ENCODE data around the gene CTAGE1.
"Not testable (repeated sequence)": the region's sequence is repeated elsewhere in the genome, so short reads cannot be mapped to it uniquely, and the experiment has no call there.

CTAGE1 gene

GRCh38 chr18:22434973-22435608, 17.4 kb upstream of the CTAGE1 start:
- no peak for DNase-seq (ENCODE audit: low read depth in 2 of 2)

DNA sequence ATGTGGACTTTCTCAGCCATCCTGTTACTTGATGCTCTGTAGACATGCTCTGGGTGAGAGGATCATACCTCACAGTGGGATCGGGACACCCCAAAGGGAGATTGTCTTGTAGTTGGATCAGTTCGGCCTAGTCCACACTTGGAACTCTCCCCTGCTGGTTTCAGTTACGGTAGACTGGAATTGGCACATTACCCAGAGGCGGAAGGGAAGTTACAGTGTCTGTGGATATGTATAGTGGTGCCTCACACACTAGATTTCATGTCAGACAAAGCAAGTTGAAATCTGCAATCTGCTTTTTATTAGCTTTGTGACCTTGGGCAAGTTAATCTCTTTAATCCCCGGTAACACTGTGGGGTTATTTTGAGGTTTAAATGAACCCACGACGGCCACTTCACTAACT, 16.2 kb upstream of the CTAGE1 start:
- DNase-seq (ENCODE audit: low read depth in 2 of 2) = no peak

DNA sequence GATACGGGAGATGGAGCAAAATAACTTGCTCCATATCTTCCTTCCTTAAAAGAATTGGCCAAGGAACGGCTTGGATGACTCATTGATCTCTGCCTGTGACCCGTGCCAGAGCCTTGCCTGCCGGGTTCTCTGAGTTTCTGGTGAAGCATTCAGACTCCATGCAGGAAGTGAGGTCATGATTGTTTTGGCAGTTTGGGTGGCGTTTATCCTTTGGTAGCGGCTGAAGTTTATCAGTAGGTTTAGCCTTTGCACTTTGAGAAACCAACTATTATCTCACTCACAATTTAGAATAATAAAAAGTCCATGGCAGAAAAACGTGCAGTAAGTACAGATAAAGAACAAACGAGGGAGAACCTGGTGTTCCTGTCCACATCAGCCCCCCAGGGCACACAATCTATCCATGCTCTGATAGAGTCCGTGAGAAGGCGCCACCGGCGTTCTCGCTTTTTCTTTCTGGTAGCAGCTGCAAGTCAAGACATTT, 15.0 kb upstream of the CTAGE1 start:
- no peak for DNase-seq (ENCODE audit: low read depth in 2 of 2)

DNA sequence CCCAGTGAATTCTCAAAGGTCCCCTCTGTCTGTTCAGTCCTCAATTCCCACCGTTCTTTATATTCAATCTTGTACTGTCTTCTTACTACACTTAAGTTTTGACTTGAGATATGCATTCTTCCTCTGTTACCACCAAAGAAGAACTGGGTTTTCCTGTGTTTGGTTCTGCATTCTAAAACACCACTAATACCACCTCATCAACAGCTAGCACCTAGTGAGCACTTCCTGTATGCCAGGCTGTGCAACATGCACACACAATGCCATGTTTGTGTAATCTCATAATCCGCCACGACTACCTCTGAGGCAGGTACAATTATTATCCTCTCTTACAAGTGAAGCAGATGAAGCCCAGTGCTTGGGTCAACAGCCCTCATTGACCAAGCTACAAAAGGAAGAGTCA, 11.8 kb upstream of the CTAGE1 start:
- DNase-seq (ENCODE audit: low read depth in 2 of 2) = no peak

- no peak for DNase-seq (ENCODE audit: low read depth in 2 of 2)
Measured at GRCh38 chr18:22428672-22429071, 11.0 kb upstream of the CTAGE1 start.

- no peak for DNase-seq (ENCODE audit: low read depth in 2 of 2)
Measured at GRCh38 chr18:22427822-22428549, 10.3 kb upstream of the CTAGE1 start.

DNA sequence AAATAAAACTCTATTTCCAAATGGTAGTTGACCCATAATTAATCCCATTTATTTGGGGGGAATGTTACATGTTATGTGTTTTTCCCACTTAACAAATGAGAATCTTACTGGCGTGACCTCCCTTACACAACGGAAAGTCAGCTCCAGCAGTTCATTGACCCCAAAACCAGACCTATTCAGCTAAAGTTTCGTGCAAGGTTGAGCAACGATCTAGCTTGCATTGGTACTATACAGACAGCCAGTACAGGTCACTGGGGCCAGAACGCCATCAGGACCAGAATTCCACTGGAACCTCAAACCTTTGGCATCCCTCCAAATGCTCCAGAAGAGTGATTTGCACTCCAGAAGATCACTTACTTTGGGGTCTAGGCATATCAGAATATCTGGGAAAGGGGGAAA, 6.8 kb upstream of the CTAGE1 start:
- no peak for DNase-seq (ENCODE audit: low read depth in 2 of 2)

GRCh38 chr18:22423878-22424564, 6.3 kb upstream of the CTAGE1 start:
- no peak for DNase-seq (ENCODE audit: low read depth in 2 of 2)

- no peak for DNase-seq (ENCODE audit: low read depth in 2 of 2)
Measured at GRCh38 chr18:22422909-22423548, 5.3 kb upstream of the CTAGE1 start.

- DNase-seq (ENCODE audit: low read depth in 2 of 2) = no peak
Measured at GRCh38 chr18:22420652-22421051, 2.9 kb upstream of the CTAGE1 start.

DNA sequence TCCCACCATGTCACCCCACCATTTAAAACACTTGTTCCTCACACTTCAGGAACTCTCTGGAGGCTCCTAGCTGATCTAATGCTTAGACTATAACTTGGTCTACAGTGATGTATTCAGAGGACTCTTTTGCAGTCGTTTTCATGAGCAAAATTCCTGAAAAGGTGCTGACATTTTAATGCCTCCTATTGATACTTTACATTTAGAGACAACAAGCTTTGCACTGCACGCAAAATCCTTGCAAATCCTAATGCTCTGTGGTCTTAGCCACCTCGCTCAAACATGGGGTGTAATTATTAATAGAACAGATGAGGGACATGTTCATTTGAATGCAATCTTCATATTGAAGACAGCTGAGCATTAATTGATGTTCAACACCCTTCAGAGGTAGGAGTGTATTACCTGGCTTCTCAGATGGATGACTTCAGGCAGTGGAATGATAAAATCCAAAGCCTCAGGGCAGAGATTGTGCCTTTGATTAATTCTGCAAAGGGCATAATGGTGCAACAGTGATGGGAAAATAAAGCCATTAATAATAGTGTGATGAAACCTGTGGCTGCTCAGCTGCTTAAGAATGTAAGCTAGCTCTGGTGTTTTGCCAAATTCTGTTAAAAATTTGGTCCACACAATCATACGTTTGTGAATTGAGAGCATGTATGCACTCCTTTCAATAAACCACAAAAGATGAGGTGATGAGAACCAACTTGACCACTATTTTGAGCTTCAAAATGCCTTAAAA, 5.4 kb downstream of the CTAGE1 start:
- no peak for DNase-seq (ENCODE audit: low read depth in 2 of 2)

DNA sequence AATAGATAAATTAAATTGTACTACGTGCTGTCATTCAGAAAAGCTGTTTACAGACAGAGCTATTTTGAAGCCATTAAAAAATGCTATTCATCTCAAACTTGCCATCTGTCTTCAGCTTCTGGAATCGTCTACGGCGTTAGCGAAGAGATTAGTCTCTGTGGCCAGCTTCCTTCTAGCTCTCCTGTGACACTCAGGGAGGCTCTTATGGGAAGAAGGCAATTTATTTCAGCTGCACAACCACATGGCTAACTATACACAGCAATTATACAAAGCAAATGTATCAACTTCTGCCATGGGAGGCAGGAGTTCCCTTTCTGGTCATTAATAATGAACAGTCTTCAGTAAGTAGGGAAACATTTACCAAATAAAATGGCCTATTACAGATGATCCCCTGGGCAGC, 6.3 kb downstream of the CTAGE1 start:
- no peak for DNase-seq (ENCODE audit: low read depth in 2 of 2)

DNA sequence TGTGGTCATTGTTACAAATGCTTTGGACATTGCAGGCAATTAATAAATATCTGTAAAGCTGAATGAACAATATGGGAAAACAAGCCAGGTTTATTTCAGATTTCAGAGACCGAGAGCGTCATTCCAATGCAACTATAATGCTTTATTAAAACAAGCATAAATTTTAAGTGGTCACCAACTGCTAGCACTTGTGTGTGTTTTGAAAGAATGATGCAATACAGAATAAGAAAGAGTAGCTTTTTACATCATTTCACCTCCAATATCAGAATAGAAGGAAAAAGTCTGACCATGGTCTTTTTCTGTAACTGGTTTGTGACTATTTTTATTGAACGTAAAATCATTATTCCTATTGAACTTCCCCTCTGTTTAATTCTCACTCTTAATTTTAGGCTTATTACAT, 7.6 kb downstream of the CTAGE1 start:
- no peak for DNase-seq (ENCODE audit: low read depth in 2 of 2)

GRCh38 chr18:22409445-22409844, 8.3 kb downstream of the CTAGE1 start:
- DNase-seq (ENCODE audit: low read depth in 2 of 2) = no peak

- no peak for DNase-seq (ENCODE audit: low read depth in 2 of 2)
Measured at GRCh38 chr18:22408059-22408458, 9.7 kb downstream of the CTAGE1 start.

DNA sequence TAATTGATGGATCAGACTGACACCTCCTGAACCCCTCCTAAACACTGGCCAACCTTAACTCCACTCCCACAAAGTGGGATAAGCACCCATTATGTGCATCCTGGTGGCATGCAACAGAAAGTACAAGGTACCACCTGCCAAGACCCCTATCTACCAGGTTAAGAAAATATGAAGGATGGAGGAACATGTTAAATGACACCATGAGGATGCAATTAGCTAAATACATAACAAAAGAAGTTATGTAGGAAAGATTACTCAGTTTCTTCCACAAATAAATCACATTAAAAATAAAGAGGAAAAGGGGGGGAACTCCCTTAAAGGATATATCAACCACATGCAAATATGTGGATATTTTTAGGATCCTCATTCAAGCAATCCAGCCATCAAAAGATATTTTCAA, 12.6 kb downstream of the CTAGE1 start:
- no peak for DNase-seq (ENCODE audit: low read depth in 2 of 2)

- no peak for DNase-seq (ENCODE audit: low read depth in 2 of 2)
Measured at GRCh38 chr18:22403950-22404349, 13.8 kb downstream of the CTAGE1 start.

DNA sequence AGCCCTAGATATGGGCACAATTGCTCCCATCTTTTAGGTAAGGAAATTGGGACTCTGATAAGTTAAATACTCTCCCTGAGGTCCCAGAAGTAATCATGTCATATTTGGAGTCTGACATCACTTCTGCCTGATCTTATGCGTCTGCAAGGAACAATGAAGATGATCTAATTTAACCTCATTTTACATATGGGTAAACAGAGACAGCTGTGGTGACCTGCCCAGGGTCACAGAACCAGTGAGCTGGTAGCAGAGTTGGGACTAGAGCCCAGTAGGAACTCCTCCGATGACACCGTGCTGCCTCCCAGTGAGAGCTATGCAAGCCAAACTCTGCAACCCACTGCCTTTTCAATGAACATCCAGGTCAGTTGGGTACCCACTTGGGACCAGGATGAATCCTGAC, 17.8 kb downstream of the CTAGE1 start:
- DNase-seq (ENCODE audit: low read depth in 2 of 2) = no peak

- no peak for DNase-seq (ENCODE audit: low read depth in 2 of 2)
Measured at GRCh38 chr18:22398464-22398863, 19.3 kb downstream of the CTAGE1 start.

GRCh38 chr18:22394428-22394827, 23.3 kb downstream of the CTAGE1 start:
- DNase-seq (ENCODE audit: low read depth in 2 of 2) = no peak

DNA sequence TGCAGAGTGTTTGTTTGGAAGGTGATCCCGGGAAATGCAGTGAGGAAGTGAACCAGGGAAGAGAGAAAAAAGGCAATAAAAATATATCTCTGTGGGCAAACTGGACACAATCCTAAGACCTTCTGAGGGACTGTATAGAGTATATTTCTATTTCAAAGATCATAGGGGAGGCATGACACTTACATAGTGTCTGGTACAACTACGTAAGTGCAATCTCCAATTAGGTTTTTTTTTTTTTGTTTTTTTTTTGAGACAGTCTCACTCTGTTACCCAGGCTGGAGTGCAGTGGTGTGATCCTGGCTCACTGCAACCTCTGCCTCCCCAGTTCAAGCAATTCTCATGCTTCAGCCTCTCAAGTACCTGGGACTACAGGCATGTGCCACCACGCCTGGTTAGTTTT, 24.6 kb downstream of the CTAGE1 start:
- DNase-seq (ENCODE audit: low read depth in 2 of 2) = not testable (repeated sequence)
